SK-N-SH (cell line): ENCODE data around the gene PCBD2.

ENCODE experiments used
- CTCF ChIP-seq: fragments of 200-600 bp; sonication (generic); IDR thresholded peaks from 2 replicates; pipeline ENCODE4 v1.6.1; 2017; ENCODE audit warnings: antibody characterized with exemption, mild to moderate bottlenecking, moderate library complexity
- FOSL2 ChIP-seq: IDR thresholded peaks from 2 replicates; pipeline ENCODE4 v1.4.0; 2012; ENCODE audit warnings: low read depth, mild to moderate bottlenecking, moderate library complexity, borderline replicate concordance
- MXI1 ChIP-seq: IDR thresholded peaks from 2 replicates; pipeline ENCODE4 v1.6.1; 2012; ENCODE audit warnings: mild to moderate bottlenecking, low read depth, low read length, improper control_type of control experiment
- NFIC ChIP-seq: IDR thresholded peaks from 2 replicates; pipeline ENCODE4 v1.4.0; 2012; ENCODE audit warnings: borderline replicate concordance
- POLR2AphosphoS5 ChIP-seq: IDR thresholded peaks from 2 replicates; pipeline ENCODE4 v1.6.1; 2012; ENCODE audit warnings: low read depth, low read length
- YY1 ChIP-seq: IDR thresholded peaks from 2 replicates; pipeline ENCODE4 v1.4.0; 2012; ENCODE audit warnings: low read depth, mild to moderate bottlenecking

DNA sequence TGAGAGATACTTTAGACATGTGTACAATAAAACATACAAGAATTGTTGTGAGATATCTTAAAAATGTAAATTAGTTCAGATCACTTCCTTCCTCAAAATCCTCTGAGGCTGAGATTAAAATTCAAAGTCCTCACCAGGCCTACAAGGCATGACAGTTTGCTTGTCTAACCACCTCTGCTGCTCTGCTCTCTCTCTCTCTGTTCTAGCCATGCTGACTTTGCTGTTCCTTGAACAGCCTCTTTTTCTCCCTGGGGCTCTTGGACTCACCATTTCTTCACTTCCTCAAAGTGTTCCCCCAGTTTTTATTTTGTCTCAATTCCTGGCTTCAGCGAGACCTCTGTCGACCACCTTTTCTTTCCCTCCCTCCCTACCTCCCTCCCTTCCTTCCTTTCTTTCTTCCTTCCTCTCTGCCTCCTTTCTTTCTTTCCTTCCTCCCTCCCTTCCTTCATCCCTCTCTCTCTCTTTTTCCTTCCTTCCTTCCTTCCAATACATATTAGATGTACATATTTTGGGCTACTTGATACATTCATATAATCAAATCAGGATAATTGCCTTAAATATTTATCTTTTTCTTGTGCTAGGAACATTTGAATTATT is 89.7 kb downstream of the PCBD2 start:
- TF ChIP-seq CTCF (no peak), FOSL2 (no peak), YY1 (no peak), NFIC (no peak), POLR2AphosphoS5 (no peak), MXI1 (no peak)
